ENCODE results near the gene FBXO36.
"Not testable (repeated sequence)": the region's sequence is repeated elsewhere in the genome, so short reads cannot be mapped to it uniquely, and the experiment has no call there.

Gene FBXO36

DNA sequence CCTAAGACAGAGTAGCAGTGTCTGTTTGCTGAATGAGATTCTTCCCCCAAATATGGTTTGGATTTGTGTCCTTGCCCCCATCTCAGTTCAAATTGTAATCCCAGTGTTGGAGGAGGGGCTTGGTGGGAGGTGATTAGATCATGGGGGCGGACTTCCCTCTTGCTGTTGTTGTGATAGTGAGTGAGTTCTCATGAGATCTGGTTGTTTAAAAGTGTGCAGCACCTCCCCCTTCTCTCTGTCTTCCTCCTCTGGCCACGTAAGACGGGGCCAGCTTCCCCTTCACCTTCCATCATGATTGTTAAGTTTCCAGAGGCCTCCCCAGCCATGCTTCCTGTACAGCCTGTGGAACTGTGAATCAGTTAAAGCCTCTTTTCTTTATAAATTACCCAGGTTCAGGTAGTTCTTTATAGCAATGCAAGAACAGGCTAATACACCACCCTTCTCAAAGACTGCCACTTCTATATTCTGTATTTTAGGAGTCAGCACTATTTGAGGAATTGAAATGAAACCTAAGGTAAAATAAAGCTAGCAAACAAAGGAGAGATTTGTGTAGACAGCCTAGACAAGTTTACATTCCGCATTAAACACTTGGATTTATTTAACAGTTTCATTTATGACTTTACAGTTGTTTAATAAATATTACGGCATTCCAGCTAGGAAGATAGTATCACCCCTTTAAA, 21.6 kb downstream of the FBXO36 start:
- TF ChIP-seq, protein P1, sequence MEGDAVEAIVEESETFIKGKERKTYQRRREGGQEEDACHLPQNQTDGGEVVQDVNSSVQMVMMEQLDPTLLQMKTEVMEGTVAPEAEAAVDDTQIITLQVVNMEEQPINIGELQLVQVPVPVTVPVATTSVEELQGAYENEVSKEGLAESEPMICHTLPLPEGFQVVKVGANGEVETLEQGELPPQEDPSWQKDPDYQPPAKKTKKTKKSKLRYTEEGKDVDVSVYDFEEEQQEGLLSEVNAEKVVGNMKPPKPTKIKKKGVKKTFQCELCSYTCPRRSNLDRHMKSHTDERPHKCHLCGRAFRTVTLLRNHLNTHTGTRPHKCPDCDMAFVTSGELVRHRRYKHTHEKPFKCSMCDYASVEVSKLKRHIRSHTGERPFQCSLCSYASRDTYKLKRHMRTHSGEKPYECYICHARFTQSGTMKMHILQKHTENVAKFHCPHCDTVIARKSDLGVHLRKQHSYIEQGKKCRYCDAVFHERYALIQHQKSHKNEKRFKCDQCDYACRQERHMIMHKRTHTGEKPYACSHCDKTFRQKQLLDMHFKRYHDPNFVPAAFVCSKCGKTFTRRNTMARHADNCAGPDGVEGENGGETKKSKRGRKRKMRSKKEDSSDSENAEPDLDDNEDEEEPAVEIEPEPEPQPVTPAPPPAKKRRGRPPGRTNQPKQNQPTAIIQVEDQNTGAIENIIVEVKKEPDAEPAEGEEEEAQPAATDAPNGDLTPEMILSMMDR (conservative IDR thresholded peaks at IDR 0.05; ENCODE audit: low read length): no peak
- no peak overlapping the region for H3K4me3 ChIP-seq (ENCODE audit: low read length)
- DNase-seq (ENCODE audit: low read depth): no peak

- no peak for DNase-seq (ENCODE audit: low read depth)
- H3K4me3 ChIP-seq (ENCODE audit: low read length): no peak overlapping the region
- TF ChIP-seq, protein P1 (conservative IDR thresholded peaks at IDR 0.05; ENCODE audit: low read length): no peak
Measured at GRCh38 chr2:229945975-229946374, 23.7 kb downstream of the FBXO36 start.

DNA sequence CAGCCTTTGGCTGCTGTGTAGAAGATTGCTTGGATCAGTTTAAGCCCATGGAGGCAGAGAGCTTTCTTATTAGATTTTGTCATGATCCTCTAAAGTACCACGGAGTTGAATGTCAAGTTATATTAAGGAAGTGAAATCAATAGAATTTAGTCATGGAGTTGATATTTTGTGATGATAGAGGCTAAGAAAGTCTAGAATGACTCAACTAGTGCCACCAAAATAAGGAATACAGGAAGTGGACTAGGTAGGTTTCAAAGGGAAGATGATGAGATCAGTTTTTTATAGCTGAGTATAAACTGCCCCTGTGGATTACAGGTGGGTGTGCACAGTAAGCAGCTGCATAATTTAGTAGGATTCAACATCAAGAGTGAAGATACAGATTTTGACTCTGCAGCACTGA, 25.2 kb downstream of the FBXO36 start:
- no peak overlapping the region for H3K4me3 ChIP-seq (ENCODE audit: low read length)
- TF ChIP-seq, protein P1 (conservative IDR thresholded peaks at IDR 0.05; ENCODE audit: low read length): no peak
- no peak for DNase-seq (ENCODE audit: low read depth)

GRCh38 chr2:229952256-229952835, 30.0 kb downstream of the FBXO36 start:
- no peak for DNase-seq (ENCODE audit: low read depth)
- no peak overlapping the region for H3K4me3 ChIP-seq (ENCODE audit: low read length)
- TF ChIP-seq, protein P1 (conservative IDR thresholded peaks at IDR 0.05; ENCODE audit: low read length): no peak

DNA sequence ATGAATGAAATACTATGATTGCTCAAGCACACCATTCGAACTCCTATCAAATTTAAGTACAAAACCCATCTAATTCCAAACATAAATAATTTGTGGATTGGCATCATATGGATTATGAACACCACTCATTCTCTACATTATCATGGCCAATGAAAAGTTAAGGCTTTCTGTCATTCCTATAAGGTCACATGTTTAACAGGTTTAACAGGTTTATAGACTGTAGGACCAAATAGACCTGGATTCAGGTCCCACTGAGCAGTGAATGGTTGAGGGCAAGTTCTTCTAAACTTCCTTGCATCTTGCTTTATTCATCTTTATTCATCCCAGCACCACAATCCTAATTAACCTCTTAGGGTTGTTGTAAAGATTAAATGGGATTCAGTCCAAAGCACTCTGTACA, 33.4 kb downstream of the FBXO36 start:
- H3K4me3 ChIP-seq (ENCODE audit: low read length): no peak overlapping the region
- TF ChIP-seq, protein P1 (conservative IDR thresholded peaks at IDR 0.05; ENCODE audit: low read length): no peak
- no peak for DNase-seq (ENCODE audit: low read depth)

GRCh38 chr2:229956491-229956890, 34.2 kb downstream of the FBXO36 start:
- TF ChIP-seq, protein P1 (conservative IDR thresholded peaks at IDR 0.05; ENCODE audit: low read length): no peak
- H3K4me3 ChIP-seq (ENCODE audit: low read length): no peak overlapping the region
- no peak for DNase-seq (ENCODE audit: low read depth)

DNA sequence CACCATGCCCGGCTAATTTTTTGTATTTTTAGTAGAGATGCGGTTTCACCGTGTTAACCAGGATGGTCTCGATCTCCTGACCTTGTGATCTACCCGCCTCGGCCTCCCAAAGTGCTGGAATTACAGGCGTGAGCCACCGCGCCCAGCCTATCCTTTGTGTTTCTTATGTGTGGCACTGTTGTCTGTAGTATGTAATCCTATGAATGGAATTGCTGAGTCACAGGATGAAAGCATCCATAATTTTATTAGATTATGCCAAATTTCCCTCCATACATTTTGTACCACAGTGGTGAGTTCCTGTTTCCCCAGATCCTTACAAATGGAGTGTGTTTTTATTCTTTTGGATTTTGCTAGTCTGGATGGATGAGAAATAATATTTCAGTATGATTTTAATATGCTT, 41.3 kb downstream of the FBXO36 start:
- H3K4me3 ChIP-seq (ENCODE audit: low read length); DNase-seq (ENCODE audit: low read depth): not testable (repeated sequence)

All from AG10803 (cell line).